HG03196 (cell line): ENCODE data around the gene CMAS.
"Not testable (repeated sequence)": the region's sequence is repeated elsewhere in the genome, so short reads cannot be mapped to it uniquely, and the experiment has no call there.

ENCODE experiments used
- ATAC-seq: cut with Tn5 transposase; IDR thresholded peaks from one replicate; pipeline ENCODE4 v1.9.1; 2021; ENCODE audit not compliant: unreplicated experiment

CMAS gene

DNA sequence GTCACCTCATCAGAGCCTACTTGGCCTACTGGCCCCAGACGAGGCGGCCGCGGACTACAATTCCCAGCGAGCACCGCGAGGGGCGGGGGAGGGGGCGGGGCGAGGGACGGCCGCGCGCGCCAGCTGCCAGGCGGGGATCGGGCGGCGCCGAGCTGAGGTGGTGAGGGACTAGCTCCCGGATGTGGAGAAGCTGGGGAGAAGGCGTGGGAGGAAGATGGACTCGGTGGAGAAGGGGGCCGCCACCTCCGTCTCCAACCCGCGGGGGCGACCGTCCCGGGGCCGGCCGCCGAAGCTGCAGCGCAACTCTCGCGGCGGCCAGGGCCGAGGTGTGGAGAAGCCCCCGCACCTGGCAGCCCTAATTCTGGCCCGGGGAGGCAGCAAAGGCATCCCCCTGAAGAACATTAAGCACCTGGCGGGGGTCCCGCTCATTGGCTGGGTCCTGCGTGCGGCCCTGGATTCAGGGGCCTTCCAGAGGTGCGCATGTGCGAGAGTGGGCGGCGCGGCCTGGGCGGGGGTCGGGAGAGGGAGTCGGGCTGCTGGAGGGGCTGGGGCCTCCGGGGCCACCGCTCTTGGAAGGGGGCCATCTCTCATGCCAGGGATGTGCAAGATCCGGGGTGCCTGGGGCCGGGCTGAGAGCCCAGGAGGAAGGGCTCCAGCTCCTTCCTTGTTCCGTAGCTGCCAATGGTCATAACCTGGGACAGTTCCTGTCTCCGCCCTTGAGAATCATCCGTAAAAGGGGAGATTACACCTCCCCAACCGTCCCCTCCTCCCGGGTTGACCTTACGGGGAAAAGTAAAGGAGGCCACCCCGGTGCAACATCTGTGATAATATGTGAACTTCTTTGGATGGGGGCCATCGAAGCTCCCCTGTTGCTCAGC, at the start of gene CMAS:
Gene CMAS (plus strand): TSS at position 129 of the 878 bp plus-strand sequence. CDS start 86 bp downstream, at position 215.
- peak; percentile 83 for ATAC-seq

DNA sequence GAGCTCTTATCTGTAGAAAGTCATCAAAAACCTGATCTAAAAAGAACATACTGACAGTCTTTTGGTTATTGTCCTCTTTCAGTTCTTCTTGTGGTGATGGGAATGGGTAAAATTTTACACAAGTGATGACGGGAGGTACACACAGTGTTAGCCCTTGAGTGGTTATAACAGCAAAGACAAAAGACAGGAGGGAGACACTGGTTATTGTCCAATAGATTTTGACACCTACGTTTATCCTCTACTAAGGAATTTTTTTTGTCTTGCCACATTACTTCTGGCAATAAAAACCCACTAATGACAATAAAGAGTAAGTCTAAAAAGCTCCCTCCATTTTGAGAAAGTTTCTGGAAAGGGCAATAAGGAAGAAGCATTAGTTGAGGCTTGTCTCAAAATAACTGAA, 47.7 kb upstream of the CMAS start:
- ATAC-seq, result no peak

DNA sequence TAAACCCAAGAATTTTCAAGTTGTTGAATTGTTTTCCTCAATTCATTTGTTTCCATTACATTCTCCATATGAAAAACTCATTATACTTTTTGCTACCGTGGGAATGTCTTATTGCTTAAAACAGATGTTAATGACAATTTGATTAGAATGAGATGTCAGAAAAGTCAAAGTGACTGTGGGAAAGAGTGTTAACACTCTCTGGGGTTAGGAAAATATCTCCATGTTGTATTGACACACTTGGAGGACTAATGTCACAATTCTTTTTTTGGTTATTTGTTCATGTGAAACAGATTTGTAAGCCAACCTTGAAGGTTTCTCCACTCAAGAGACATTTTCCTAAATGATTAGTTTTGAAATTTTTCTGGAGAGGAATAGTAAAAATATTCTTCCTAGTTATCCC, 47.2 kb upstream of the CMAS start:
- ATAC-seq, result no peak

DNA sequence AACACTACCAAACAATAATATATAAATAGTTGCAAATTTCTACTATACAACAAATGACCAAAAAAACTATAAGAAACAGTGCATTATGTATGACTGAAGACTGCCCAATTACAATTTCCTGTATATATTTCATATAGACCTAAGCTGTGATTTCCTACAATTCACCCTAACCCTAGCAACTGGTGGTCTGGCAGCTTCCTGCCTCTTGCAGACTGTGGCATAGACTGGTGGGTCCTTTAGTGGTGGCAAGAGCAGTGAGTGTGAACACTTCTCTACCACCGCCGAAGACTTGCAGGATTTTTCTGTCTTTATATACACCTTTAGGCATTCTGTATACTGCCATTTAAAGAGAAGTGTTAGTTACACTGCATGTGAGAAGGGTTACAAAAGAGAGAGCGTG, 43.6 kb upstream of the CMAS start:
- no peak for ATAC-seq

DNA sequence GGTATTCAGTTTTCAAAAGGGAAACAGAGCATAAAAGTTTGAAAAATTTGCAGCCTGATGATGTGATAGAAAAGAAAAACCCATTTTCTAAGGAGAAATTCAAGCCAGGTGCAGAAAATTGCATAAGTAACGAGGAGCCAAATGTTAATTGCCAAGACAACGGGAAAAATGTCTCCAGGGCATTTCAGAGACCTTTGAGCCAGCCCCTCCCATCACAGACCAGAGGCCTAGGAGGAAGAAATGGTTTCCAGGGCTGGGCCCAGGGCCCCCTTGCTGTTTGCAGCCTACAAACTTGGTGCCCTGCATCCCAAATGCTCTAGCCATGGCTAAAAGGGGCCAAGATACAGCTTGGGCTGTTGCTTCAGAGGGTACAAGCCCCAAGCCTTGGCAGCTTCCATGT, 38.2 kb upstream of the CMAS start:
- not testable (repeated sequence) for ATAC-seq

DNA sequence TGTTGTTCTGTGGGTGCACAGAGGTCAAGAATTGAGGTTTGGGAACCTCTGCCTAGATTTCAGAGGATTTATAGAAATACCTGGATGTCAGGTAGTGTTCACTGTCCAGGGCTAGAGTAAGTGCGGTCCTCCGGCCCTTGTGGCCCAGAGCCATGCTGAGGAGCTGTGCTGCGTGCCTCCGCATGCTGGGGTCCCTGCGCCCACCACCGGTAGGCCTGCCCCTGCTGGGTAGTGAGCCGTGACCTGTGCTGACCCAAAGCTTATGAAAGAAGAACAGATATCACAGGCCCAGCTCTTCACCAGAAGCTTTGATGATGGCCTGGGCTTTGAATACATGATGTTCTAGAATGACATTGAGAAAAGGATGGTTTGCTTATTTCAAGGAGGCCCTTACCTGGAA, 37.8 kb upstream of the CMAS start:
- ATAC-seq, result no peak

DNA sequence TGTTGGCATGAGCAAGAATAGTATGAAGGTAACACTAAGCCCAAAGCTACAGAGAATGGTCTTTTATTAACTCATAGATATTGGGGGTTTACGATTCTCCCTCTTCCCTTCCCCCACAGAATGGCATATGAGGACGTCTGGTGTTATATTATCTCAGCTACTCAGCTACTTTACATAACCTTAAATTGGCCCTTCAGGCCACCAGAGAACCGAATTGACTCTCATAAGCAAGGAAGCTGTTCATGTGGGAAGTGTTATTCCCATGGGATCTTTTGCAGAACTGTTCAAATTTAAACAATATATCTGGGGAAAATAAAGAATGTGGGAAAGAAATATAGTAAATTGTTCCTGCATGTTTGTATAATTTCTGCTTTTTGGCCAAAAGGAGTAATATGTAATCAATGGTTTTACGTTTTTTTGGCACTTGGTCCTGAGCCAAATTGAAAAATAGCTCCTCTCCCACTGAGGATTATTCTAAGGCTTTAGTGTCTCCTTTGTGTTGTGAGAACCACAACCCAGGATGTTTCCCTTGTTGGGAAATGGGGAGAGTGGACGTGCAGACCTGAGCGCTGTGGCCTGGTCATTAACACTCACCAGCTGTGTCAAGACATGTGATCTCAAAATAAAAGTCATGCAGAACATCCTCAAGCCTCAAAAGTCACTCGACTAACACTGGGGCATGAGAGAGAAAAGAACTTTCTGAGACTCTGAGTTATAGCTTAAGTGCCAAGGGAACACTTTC, 31.8 kb upstream of the CMAS start:
- no peak for ATAC-seq

DNA sequence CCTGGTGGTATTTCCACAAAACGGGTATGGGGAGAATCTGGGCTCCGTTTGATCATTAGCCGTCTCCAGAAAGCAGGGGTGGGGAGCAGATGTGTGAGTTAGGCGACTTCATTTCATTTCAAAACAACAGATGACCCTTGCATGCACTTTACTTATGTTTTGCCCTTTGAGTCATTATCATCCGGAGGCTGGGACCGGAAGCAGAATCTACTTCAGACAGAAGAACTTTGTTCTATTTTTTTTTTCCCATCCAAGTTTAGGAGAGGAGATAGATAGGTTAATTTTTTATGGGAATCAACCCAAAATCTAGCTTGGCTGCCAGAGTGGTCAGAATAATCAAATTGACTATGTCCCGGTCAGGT, 31.3 kb upstream of the CMAS start:
- ATAC-seq, result no peak

DNA sequence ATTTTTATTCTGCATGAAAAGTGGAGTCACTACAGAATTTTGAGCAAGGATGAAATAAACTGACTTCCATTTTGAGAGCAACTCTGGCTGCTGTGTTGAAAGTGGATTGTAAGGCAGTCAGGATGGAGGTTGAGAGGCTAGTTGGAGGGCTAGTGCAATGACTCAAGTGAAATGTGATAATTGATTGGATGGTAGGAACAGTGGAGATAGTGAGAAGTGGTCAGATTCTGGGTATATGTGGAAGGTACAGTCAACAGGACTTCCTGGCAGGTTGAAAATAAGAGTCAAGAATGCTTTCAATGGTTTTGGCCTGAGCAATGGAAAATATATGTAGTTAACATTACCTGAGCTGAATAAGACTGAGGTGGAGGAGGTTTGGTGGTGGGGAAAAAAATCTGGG, 29.0 kb upstream of the CMAS start:
- ATAC-seq, result no peak

DNA sequence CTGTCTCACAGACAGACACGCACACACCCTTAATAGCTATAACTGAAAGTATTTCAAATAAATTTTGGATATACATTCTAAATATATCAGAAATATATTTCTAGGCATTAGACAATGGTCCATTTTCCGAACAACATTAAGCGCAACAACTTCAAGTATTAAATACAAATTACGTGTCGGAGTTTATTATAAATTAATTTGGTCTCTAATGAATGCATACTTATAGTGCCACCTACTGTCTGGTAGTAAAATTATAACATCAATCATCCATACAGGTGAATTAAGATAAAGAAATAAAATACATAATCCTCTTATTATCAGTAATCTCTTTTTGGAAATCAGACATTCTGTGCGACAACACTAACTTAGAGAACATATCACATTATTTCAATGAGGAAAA, 27.2 kb upstream of the CMAS start:
- no peak for ATAC-seq

DNA sequence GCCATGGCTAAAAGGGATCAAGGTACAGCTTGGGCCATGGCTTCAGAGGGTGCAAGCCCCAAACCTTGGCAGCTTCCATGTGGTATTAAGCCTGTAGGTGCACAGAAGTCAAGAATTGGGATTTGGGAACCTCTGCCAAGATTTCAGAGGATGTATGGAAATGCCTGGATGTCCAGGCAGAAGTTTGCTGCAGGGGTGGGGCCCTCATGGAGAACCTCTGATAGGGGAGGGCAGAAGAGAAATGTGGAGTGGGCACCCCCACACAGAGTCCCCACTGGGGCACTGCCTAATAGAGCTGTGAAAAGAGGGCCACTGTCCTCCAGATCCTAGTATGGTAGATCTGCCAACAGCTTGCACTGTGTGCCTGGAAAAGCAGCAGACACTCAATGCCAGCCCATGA, 22.5 kb upstream of the CMAS start:
- not testable (repeated sequence) for ATAC-seq

DNA sequence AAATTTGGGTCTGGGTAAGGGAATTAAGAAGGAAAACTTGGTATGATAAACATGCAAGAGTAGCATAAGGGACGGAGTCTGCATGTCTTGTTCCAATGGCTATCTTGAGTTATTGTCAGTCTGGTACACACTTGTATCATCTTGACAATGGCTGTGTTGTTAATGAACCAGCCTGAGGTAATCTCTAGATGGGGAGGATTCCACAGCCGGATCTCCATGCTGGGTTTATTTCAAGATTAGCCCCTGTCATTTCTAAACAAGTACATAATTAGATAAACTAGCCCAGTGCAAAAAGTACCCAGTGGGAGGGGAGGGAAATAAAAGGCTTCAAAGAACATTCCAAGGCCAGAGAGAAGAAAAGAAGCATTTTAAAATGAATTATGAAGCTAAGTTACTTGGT, 16.5 kb upstream of the CMAS start:
- no peak for ATAC-seq

DNA sequence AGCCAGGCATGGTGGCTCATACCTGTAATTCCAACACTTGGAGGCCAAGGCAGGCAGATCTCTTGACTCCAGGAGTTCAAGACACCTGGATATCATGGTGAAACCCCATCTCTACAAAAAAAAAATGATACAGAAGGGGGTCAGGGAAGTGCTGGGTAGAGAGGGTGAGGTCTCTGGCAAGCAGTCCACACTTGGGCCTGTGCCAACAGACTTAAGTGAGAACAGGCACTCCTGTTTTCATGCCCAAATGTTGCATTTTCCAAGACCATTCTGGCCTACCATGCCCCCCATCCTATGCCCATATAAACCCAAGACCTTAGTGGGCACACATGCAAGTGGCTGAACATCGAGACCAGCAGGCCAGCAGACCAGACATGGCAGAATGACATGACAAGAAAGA, 16.0 kb upstream of the CMAS start:
- ATAC-seq, result no peak

DNA sequence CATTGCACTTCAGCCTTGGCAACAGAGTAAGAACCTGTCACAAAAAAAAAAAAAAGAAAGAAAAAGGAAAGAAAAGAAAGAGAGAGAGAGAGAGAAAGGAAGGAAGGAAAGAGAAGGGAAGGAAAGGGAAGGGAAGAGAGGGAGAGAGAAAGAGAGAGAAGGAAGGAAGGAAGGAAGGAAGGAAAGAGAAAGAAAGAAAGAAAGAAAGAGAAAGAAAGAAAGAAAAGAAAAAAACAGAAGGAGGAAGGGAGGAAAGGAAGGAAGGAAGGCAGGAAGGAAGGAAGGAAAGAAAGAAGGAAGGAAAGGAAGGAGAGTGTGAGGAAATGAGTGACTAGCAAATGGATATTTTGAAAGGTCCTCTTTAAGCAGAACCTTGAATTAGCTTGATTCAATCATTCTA, 13.3 kb upstream of the CMAS start:
- no peak for ATAC-seq

DNA sequence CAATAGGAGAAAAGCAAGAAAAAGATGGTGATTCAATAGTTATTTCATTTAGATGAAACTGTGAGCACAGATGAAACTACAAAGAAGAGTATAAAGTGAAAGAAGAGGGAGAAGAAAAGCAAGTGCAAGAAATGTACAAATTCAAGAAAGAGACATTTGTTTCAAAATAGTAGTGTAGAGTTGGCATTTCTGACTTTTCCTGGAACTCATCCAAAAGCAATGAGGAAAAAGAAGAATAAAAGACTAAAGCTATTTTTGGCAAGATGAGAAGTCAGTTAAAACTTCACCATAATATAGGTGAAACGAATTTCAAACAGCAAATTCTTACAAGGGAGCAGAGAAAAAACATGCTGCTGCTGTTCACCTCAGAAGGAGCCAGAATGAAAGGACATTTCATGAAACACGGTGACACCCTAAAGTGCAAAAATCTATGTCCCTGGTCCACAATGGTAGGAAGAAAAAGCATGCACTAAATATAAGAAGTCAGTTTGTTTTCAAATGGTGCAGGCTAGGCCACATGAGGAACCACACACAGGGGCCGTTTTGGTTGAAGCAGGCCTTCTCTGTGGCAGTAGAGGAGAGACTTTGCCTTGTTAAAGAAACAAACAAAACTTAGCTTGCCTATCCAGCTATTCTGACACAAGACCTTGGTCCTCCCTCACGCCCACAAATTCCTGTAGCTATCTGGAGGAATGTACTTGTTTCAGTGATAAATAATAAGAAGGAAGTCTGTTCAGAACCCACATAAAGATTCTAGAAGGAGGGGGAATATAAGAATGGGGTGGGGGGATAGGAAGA, 11.1 kb upstream of the CMAS start:
- no peak for ATAC-seq

DNA sequence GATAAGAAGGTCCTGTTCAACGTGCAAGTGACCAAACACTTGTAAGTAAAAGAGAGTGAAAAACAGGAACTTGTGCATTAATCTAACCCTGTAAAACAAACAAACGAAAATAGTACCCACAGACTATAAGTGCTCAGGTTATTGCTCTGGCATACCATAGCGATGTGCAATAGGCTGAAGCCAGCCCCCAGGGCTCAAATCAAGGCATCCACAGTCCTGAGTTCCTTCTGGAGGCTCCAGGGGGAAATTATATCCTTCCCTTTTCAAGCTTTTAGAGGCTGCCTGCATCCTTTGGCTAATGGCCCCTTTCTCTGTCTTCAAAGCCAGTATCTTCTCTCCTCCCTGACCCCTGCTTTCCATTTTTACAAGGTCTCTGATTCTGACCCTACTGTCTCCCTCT, 8.1 kb upstream of the CMAS start:
- ATAC-seq, result no peak

DNA sequence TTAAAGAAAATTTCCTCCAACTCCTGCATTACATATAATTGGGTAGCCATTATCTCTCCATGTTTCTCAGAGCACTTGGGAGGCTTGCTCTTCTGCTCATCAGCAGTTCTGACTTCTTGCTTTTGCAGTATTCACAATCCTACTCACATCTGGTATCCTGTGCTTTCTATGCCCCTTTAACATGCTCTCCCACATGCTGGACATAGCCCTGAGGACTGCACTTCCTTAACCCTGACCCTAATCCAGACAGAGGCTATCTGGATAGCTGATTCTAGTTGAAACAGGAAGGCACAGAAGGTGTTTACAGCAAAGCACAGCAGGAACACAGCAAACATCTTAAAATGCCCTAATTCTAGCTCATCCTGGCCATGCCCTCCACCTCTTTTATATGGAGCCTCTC, 7.3 kb upstream of the CMAS start:
- ATAC-seq, result no peak

DNA sequence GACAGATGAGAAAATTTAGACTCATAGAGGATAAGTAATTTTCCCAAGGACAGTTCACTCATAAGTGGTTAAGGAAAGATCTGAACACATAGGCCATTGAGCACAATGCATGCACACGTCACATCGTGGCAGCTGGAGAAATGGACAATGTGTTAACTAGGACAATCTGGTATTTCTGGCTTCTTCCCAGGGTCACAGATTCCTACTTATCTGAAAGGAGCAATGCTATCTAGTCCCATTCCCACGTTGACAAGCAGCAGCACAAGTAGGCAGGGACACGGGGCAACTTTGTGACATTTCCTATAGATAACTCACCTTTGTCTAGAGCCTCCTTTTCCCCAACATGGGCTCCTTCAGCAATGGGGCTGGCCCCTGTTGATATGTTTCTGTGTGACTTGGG, 6.7 kb upstream of the CMAS start:
- ATAC-seq, result no peak

DNA sequence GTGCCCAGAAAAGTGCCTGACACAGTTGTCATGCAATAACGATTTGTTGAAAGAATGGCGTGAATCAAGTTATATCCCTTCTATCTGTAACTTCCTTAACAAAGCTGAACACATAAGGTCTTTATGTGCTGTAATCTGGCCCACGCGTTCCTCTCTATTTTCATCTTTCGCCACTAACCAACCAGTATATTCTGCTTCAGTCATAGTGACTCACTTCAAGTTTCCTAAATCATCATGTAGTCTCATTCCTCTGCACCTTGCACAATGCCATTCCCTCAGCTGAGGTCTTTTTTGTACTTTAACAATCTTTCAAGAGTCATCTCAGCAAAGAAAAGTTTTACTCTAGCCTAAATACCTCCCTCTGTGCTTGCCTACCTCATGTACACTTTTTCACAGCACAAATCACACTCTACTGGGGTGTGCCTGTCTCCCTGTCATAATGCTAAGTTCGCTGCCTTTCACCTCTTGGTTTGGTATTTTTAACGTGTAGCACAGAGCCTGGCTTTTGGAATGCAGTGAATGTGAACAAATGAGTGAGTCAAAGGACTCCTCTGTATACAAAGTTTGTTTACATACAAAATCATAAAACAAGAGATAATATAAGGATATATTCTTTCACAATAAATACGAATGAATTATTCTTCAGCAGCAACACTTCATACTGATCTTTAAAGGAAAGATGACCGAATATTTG, 2.9 kb upstream of the CMAS start:
- ATAC-seq, result no peak

DNA sequence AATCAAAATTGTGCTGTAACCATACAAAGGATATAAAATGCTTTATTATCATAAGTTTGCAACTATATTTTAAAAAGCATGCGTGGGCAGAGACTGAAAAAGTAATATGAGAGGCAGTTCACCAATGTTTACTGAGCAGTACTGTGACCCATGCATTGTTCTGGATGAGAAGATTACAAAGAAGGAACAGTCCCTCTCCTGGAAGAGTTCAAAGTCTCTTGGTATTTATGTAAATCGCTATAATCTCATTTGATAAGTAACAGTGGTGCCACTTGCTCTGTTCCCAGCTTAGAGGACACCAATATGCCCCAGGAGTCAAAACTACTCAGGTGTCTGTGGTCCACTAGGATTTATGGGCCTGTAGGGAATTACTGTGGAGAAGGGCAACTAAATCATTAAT, 2.1 kb upstream of the CMAS start:
- ATAC-seq, result no peak

DNA sequence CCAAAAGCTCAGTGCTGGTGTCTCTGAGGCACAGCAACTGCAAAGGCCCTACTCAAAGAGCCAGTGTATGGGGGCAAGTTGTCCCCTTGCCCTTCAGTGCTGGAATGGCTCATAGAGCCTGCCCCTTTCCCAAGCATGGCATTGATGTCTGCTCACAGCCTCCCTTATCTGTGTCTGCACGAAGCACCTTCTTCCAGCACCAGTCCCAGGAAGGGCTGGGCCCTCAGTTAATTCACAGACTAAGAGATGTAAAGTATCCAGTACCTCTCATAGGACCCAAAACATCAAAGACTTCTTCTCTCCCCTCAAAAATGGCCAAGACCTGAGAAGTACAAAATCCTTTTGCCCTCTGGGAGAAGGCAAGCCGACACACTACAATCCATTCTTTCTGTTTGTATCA, 1.6 kb upstream of the CMAS start:
- ATAC-seq, result no peak
